GM18907 (cell line): Measurements from ENCODE around the gene GARIN5A.

Experiments
- ATAC-seq: cut with Tn5 transposase; IDR thresholded peaks from one replicate; pipeline ENCODE4 v1.9.1; 2021; ENCODE audit warnings: mild to moderate bottlenecking, moderate library complexity; ENCODE audit not compliant: unreplicated experiment

Gene GARIN5A

GRCh38 chr19:50418176-50419021 lies 58.2 kb downstream of the GARIN5A start, which contains the start of gene SPIB:
TSS of gene SPIB (plus strand) at chr19:50418938. CDS start at chr19:50418963, 25 bp downstream.
- ATAC-seq, result peak; percentile 32

GRCh38 chr19:50417111-50418081 lies 59.3 kb downstream of the GARIN5A start:
- no peak for ATAC-seq
